Ishikawa (cell line): ENCODE results near the gene PRRT2.

Source experiments
- CEBPB ChIP-seq: IDR thresholded peaks from 2 replicates; pipeline ENCODE4 v1.6.1; 2012
- EGR1 ChIP-seq: IDR thresholded peaks from 2 replicates; pipeline ENCODE4 v1.6.1; 2012
- EP300 ChIP-seq: IDR thresholded peaks from 2 replicates; pipeline ENCODE4 v1.6.1; 2012; ENCODE audit warnings: borderline replicate concordance
- FOXM1 ChIP-seq: IDR thresholded peaks from 2 replicates; pipeline ENCODE4 v1.6.1; 2012; ENCODE audit warnings: low read depth, borderline replicate concordance
- MAX ChIP-seq: IDR thresholded peaks from 2 replicates; pipeline ENCODE4 v1.6.1; 2012
- NFIC ChIP-seq: IDR thresholded peaks from 2 replicates; pipeline ENCODE4 v1.6.1; 2012
- RAD21 ChIP-seq: IDR thresholded peaks from 2 replicates; pipeline ENCODE4 v1.6.1; 2012; ENCODE audit warnings: low read depth
- REST ChIP-seq: IDR thresholded peaks from 2 replicates; pipeline ENCODE4 v1.6.1; 2012; ENCODE audit warnings: low read depth, mild to moderate bottlenecking
- TAF1 ChIP-seq: IDR thresholded peaks from 2 replicates; pipeline ENCODE4 v1.6.1; 2012; ENCODE audit warnings: low read depth, mild to moderate bottlenecking
- TCF12 ChIP-seq: IDR thresholded peaks from 2 replicates; pipeline ENCODE4 v1.6.1; 2012; ENCODE audit warnings: low read depth
- TEAD4 ChIP-seq: IDR thresholded peaks from 2 replicates; pipeline ENCODE4 v1.6.1; 2012
- USF1 ChIP-seq: IDR thresholded peaks from 2 replicates; pipeline ENCODE4 v1.6.1; 2012
- YY1 ChIP-seq: IDR thresholded peaks from 2 replicates; pipeline ENCODE4 v1.6.1; 2012; ENCODE audit warnings: low read depth
- ZBTB7A ChIP-seq: IDR thresholded peaks from 2 replicates; pipeline ENCODE4 v1.6.1; 2012; ENCODE audit warnings: low read depth

The PRRT2 gene

GRCh38 chr16:29842732-29843346, 30.8 kb downstream of the PRRT2 start:
- TF ChIP-seq NFIC (no peak), MAX (no peak), TAF1 (no peak)

GRCh38 chr16:29843931-29844330, 31.9 kb downstream of the PRRT2 start:
- TF ChIP-seq EGR1 (no peak), EP300 (no peak), TCF12 (no peak), YY1 (no peak)

- TF ChIP-seq USF1 = no peak
- TF ChIP-seq TAF1 = no peak
- no peak for TF ChIP-seq NFIC
- TF ChIP-seq TEAD4 = no peak
- TF ChIP-seq YY1 = no peak
- TF ChIP-seq FOXM1 = no peak
- no peak for TF ChIP-seq RAD21
- no peak for TF ChIP-seq REST
- no peak for TF ChIP-seq EGR1
- TF ChIP-seq ZBTB7A = no peak
- TF ChIP-seq CEBPB = no peak
- no peak for TF ChIP-seq TCF12
Measured at GRCh38 chr16:29844575-29845331, 32.8 kb downstream of the PRRT2 start.

- TF ChIP-seq USF1 (no peak), RAD21 (no peak), YY1 (no peak), TCF12 (no peak), MAX (no peak), FOXM1 (no peak)
Measured at GRCh38 chr16:29845656-29846055, 33.7 kb downstream of the PRRT2 start.

GRCh38 chr16:29848420-29849297, 36.7 kb downstream of the PRRT2 start:
- TF ChIP-seq NFIC = no peak
- no peak for TF ChIP-seq USF1
- TF ChIP-seq ZBTB7A = no peak
- no peak for TF ChIP-seq YY1
- peak; percentile 74 for TF ChIP-seq RAD21

GRCh38 chr16:29849505-29849904, 37.5 kb downstream of the PRRT2 start:
- TF ChIP-seq EGR1 = no peak
- TF ChIP-seq TEAD4 = peak; percentile 37; the same call in 1 of the 2 replicates

- no peak for TF ChIP-seq FOXM1
- TF ChIP-seq USF1 = no peak
- no peak for TF ChIP-seq MAX
- no peak for TF ChIP-seq TAF1
- no peak for TF ChIP-seq ZBTB7A
- no peak for TF ChIP-seq TEAD4
- TF ChIP-seq REST = no peak
- no peak for TF ChIP-seq EGR1
- TF ChIP-seq RAD21 = no peak
Measured at GRCh38 chr16:29850998-29851397, 39.0 kb downstream of the PRRT2 start.
